22Rv1 (cell line): ENCODE results near the gene FER.

Experiments
- H3K27ac ChIP-seq: fragments of 450-650 bp; 2 replicates; pipeline ENCODE4 v1.5.1; 2017
- CTCF ChIP-seq: fragments of 450-650 bp; IDR thresholded peaks from 2 replicates; pipeline ENCODE4 v1.5.1; 2017; ENCODE audit warnings: mild to moderate bottlenecking
- ZFX ChIP-seq: fragments of 450-650 bp; IDR thresholded peaks from 2 replicates; pipeline ENCODE4 v1.6.1; 2017; ENCODE audit warnings: antibody characterized with exemption, borderline replicate concordance

Gene FER

GRCh38 chr5:108919591-108920326, 172.1 kb downstream of the FER start:
- TF ChIP-seq ZFX (no peak), CTCF (peak; percentile 55)

GRCh38 chr5:108924457-108924961, 176.8 kb downstream of the FER start:
- no peak overlapping the region for H3K27ac ChIP-seq
- TF ChIP-seq ZFX, result no peak
- peak; percentile 36 for TF ChIP-seq CTCF

More at GRCh38 chr5:108919591-108920326, 172.1 kb downstream of the FER start:
- no peak overlapping the region for H3K27ac ChIP-seq

GRCh38 chr5:108925073-108925472, 177.4 kb downstream of the FER start:
- no peak overlapping the region for H3K27ac ChIP-seq

GRCh38 chr5:108930107-108930506, 182.4 kb downstream of the FER start:
- no peak for TF ChIP-seq CTCF
- no peak for TF ChIP-seq ZFX

More at GRCh38 chr5:108925073-108925472, 177.4 kb downstream of the FER start:
- TF ChIP-seq ZFX (no peak), CTCF (no peak)

GRCh38 chr5:108935611-108936010, 187.9 kb downstream of the FER start:
- TF ChIP-seq CTCF (no peak), ZFX (no peak)
- H3K27ac ChIP-seq, result no peak overlapping the region

More at GRCh38 chr5:108930107-108930506, 182.4 kb downstream of the FER start:
- no peak overlapping the region for H3K27ac ChIP-seq

- no peak overlapping the region for H3K27ac ChIP-seq
- TF ChIP-seq CTCF (no peak), ZFX (no peak)
Measured at GRCh38 chr5:108937221-108937620, 189.5 kb downstream of the FER start.

GRCh38 chr5:108940506-108940905, 192.8 kb downstream of the FER start:
- no peak for TF ChIP-seq ZFX
- TF ChIP-seq CTCF, result no peak

More at GRCh38 chr5:108940506-108940905, 192.8 kb downstream of the FER start:
- H3K27ac ChIP-seq, result no peak overlapping the region
